ENCODE results near the gene PTPN18. TPM values are rescaled to one million over a fixed set of nuclear protein-coding genes. Genes with fewer than 3 reads are reported as not detected.

PTPN18 gene
- total RNA-seq, 1 experiment from 2014 or later: 16.3 TPM

DNA sequence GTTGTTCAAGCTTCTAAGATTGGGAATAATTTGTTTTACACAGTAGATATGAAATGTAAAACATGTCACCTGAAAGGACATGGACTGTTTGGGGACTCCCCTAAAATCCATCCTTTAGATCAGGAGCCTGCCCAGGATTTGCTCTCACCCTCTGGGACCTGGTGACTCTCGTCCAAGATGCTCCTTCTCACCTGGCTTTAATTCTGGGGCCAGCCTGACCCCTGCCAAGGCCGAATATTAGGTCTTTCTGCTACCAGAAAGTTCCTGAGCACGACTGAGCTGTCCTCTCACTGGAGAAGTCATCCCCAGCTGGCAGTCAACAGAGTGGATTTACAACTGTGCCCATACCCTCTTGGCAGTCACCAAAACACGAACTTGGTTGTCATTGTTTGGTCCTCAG is 25.3 kb downstream of the PTPN18 start:
- Histone ChIP-seq H3T11ph (ENCODE audit: low read length) (no peak overlapping the region), H3K27ac (ENCODE audit: insufficient read length, low read depth, low read length) (no peak overlapping the region), H3K4me1 (ENCODE audit: insufficient read depth, low read length) (no peaks in the 10 kb centered on the region), H3K4ac (ENCODE audit: low read depth, low read length) (no peak overlapping the region), H3K9ac (ENCODE audit: extremely low read depth, insufficient read length, low read length) (no peak overlapping the region), H3K4me2 (ENCODE audit: insufficient read depth, insufficient read length, low read length) (no peak overlapping the region), H2AFZ (ENCODE audit: low read length) (no peak overlapping the region), H4K8ac (replicated peaks; ENCODE audit: insufficient read length, low read depth, low read length) (no peak overlapping the region), H2BK20ac (ENCODE audit: low read depth, low read length, poor library complexity, severe bottlenecking) (no peak overlapping the region), H3K79me1 (ENCODE audit: insufficient read depth, low read depth, low read length, poor library complexity, severe bottlenecking) (no peaks in the 10 kb centered on the region), H2BK120ac (ENCODE audit: low read depth, low read length, poor library complexity, severe bottlenecking) (no peak overlapping the region), H4K91ac (ENCODE audit: insufficient read length, low read depth, low read length) (no peak overlapping the region), H3K56ac (ENCODE audit: insufficient read length, low read depth, low read length) (no peak overlapping the region), H3K79me2 (ENCODE audit: insufficient read depth, low read length) (no peaks in the 10 kb centered on the region), H4K20me1 (ENCODE audit: control insufficient read depth, insufficient read depth, insufficient read length) (no peaks in the 10 kb centered on the region), H4K5ac (ENCODE audit: insufficient read length, low read depth, low read length) (no peak overlapping the region), H3K14ac (ENCODE audit: insufficient read depth, low read length) (no peak overlapping the region), H3K18ac (ENCODE audit: insufficient read length, low read depth, low read length) (no peak overlapping the region), H3K27me3 (ENCODE audit: insufficient read depth, low read length) (no peaks in the 10 kb centered on the region), H2BK15ac (ENCODE audit: low read depth, low read length) (no peak overlapping the region), H2BK12ac (ENCODE audit: insufficient read length, low read depth, low read length) (no peak overlapping the region), H2AK5ac (ENCODE audit: insufficient read length, low read length) (no peak overlapping the region), H3K9me3 (ENCODE audit: control insufficient read depth, low read depth, low read length) (no peaks in the 10 kb centered on the region), H2BK5ac (ENCODE audit: insufficient read length, low read length) (no peak overlapping the region), H3K23me2 (ENCODE audit: insufficient read length, low read depth, low read length, poor library complexity, severe bottlenecking) (no peaks in the 10 kb centered on the region), H3K23ac (ENCODE audit: insufficient read length, low read depth, low read length) (no peak overlapping the region)
- Mint-ChIP-seq H3K9me3 (no peaks in the 10 kb centered on the region), H3K27ac (no peak overlapping the region), H3K4me3 (no peak overlapping the region), H3K36me3 (ENCODE audit: insufficient read depth in 1 of 3, low read depth in 3 of 3) (peaks cover 0 to 2% (median under 1%) of the 10 kb centered on the region in 3 experiments; a peak in 3 of 7 replicates), H3K4me1 (0 out of 4 replicates have a peak, but pooled peaks cover 0 to 3% of the 10 kb centered on the region in 2 experiments), H3K27me3 (ENCODE audit: low read depth) (no peaks in the 10 kb centered on the region; the same call in 1 of the 2 replicates)
- WGBS (ENCODE audit: extremely low coverage, insufficient read length, low lambda C conversion rate): no CpG with 5 or more reads among the region's 4 CpGs
- DNase-seq: no peak
- TF ChIP-seq, protein P1, sequence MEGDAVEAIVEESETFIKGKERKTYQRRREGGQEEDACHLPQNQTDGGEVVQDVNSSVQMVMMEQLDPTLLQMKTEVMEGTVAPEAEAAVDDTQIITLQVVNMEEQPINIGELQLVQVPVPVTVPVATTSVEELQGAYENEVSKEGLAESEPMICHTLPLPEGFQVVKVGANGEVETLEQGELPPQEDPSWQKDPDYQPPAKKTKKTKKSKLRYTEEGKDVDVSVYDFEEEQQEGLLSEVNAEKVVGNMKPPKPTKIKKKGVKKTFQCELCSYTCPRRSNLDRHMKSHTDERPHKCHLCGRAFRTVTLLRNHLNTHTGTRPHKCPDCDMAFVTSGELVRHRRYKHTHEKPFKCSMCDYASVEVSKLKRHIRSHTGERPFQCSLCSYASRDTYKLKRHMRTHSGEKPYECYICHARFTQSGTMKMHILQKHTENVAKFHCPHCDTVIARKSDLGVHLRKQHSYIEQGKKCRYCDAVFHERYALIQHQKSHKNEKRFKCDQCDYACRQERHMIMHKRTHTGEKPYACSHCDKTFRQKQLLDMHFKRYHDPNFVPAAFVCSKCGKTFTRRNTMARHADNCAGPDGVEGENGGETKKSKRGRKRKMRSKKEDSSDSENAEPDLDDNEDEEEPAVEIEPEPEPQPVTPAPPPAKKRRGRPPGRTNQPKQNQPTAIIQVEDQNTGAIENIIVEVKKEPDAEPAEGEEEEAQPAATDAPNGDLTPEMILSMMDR (conservative IDR thresholded peaks at IDR 0.05): no peak
